Keratinocyte (primary cell): ENCODE results near the gene TCF15. TPM values are rescaled to one million over a fixed set of nuclear protein-coding genes. Genes with fewer than 3 reads are reported as not detected.

Experiments used
- DNase-seq: peaks from one replicate; pipeline ENCODE4 v3.0.0-alpha.2; 2011; ENCODE audit warnings: low read depth, missing footprints, low spot score
- FAIRE-seq: peaks from 2 replicates; lab custom pipeline; 2011; peaks lifted over from hg19 to GRCh38; lab: Jason Lieb, UNC
- H2AFZ ChIP-seq: 2 replicates; pipeline ENCODE4 v1.6.0; 2012; ENCODE audit warnings: low read length, control low read depth, inconsistent platforms; ENCODE audit not compliant: control insufficient read depth
- H3K27ac ChIP-seq: 2 replicates; pipeline ENCODE4 v1.5.1; 2011; ENCODE audit warnings: low read length; ENCODE audit not compliant: control insufficient read depth, insufficient read depth
- H3K27me3 ChIP-seq: 3 replicates; pipeline ENCODE4 v1.6.0; 2011; ENCODE audit warnings: low read length; ENCODE audit not compliant: control insufficient read depth, insufficient read depth; ENCODE audit errors: extremely low read depth
- H3K36me3 ChIP-seq, 2 experiments: 2 replicates in 1 of 2; 3 replicates in 1 of 2; pipeline ENCODE4 v1.5.1; 2011; ENCODE audit warnings: low read length in 2 of 2, mild to moderate bottlenecking in 1 of 2; ENCODE audit not compliant: control insufficient read depth in 2 of 2, insufficient read depth in 2 of 2; ENCODE audit errors: extremely low read depth in 1 of 2
- H3K4me1 ChIP-seq: 3 replicates; pipeline ENCODE4 v1.5.1; 2011; ENCODE audit warnings: low read length; ENCODE audit not compliant: control insufficient read depth, insufficient read depth; ENCODE audit errors: extremely low read depth
- H3K4me2 ChIP-seq: 3 replicates; pipeline ENCODE4 v1.6.0; 2011; ENCODE audit warnings: low read depth, low read length; ENCODE audit not compliant: control insufficient read depth, insufficient read depth; ENCODE audit errors: extremely low read depth
- H3K4me3 ChIP-seq, 3 experiments: fragments of 200-600 bp in 1 of 3; sonication (generic) in 1 of 3; 2 replicates in 2 of 3; 3 replicates in 1 of 3; pipeline ENCODE4 v1.5.1; 2011 to 2016; ENCODE audit warnings: low read length in 3 of 3, mild to moderate bottlenecking in 3 of 3, control low read depth in 2 of 3, inconsistent platforms in 1 of 3, low read depth in 1 of 3, mixed read lengths in 1 of 3, mixed run types in 1 of 3, moderate library complexity in 1 of 3; ENCODE audit not compliant: control insufficient read depth in 2 of 3, insufficient read depth in 2 of 3; ENCODE audit errors: extremely low read depth in 1 of 3
- H3K79me2 ChIP-seq: 2 replicates; pipeline ENCODE4 v1.6.0; 2012; ENCODE audit warnings: low read length; ENCODE audit not compliant: control insufficient read depth, insufficient read depth
- H3K9ac ChIP-seq: 3 replicates; pipeline ENCODE4 v1.6.0; 2011; ENCODE audit warnings: low read length; ENCODE audit not compliant: control insufficient read depth, insufficient read depth; ENCODE audit errors: extremely low read depth
- H3K9me1 ChIP-seq: 3 replicates; pipeline ENCODE4 v1.6.0; 2011; ENCODE audit warnings: low read length; ENCODE audit not compliant: control insufficient read depth, insufficient read depth; ENCODE audit errors: extremely low read depth
- H3K9me3 ChIP-seq: 2 replicates; pipeline ENCODE4 v1.5.1; 2012; ENCODE audit warnings: low read depth, low read length; ENCODE audit not compliant: control insufficient read depth
- H4K20me1 ChIP-seq: 3 replicates; pipeline ENCODE4 v1.6.0; 2011; ENCODE audit warnings: low read length; ENCODE audit not compliant: control insufficient read depth, insufficient read depth; ENCODE audit errors: extremely low read depth
- CTCF ChIP-seq, 3 experiments: IDR thresholded peaks in 1 of 3; conservative IDR thresholded peaks in 1 of 3; optimal IDR thresholded peaks in 1 of 3; 2 replicates in 2 of 3; 3 replicates in 1 of 3; pipeline versions ENCODE3 to v1.5.1; 2011; ENCODE audit warnings: low read length in 3 of 3, mild to moderate bottlenecking in 3 of 3, moderate library complexity in 2 of 3, control low read depth in 1 of 3, inconsistent platforms in 1 of 3; ENCODE audit not compliant: insufficient read depth in 2 of 3; ENCODE audit errors: extremely low read depth in 1 of 3
- EZH2 ChIP-seq: IDR thresholded peaks from one replicate; pipeline ENCODE4 v1.6.1; 2012; ENCODE audit warnings: inconsistent platforms, mild to moderate bottlenecking, low read length, moderate library complexity
- dilution Hi-C: fragments of 300-500 bp; cut with MboI; formaldehyde crosslinking; loops from one replicate; pipeline ENCODE4 v1.7.0; 2020; ENCODE audit warnings: low sequenced_read_pairs; ENCODE audit not compliant: extremely low pct_ligation_motif_present
- polyA plus RNA-seq, 5 experiments: library from polyadenylated mRNA; depleted of rRNA in 3 of 5; stranded (reverse) in 3 of 5; stranded (forward) in 1 of 5; unstranded in 1 of 5; fragments of >200 nt; gene quantifications; 1 replicate in 1 of 5; 2 replicates in 3 of 5; 3 replicates in 1 of 5; pipeline versions ENCODE4 v1.2.1 to v1.2.3, GENCODE V29; 2011 to 2012; ENCODE audit warnings: missing spikeins in 2 of 5, low read depth in 1 of 5, low replicate concordance in 1 of 5

The TCF15 gene
- polyA plus RNA-seq, 1 donor (not counting 4 experiments of a cell fraction or from before 2014, with no cell fraction given), result not detected

DNA sequence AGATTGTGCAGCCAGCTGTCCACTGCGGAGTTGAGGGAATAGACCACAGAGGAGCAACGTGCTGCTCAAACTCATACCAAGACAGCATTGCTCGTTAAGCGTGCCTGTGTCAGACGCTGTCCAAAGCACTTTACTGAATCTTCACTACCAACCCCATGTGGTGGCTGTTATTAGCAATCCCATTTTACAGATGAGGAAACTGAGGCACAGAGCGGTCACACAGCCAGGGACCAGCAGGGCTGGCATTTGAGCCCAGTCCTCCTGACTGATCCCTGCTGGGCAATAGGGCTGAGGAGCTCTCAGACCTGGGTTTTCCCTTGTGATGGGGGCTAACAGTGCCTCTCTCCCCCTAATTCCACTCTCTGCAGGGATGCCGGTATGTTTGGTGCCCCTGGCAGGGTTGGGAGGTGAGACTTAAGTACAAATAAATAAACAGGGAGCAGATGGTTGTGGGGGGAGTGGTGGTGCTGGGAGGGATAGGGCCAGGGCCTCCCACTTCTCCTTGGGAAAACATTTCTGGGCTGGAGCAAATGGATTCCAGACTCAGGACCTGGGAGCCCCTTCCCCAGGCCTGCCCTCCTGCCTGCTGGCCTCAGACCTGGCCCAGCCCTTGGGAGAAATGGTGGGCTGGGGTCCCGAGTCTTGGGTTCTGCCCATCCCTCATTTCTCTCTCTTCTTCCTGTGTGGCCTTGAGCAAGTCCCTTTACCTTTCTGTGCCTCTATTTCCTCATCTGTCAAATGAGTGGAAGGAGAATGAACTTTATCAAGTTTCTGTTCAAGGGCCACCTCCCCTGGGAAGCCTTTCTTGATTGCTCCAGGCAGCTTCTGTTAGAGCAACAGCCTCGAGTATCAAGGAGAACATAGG lies 25.2 kb upstream of the TCF15 start:
- Histone ChIP-seq H3K9ac (no peak overlapping the region), H3K4me1 (no peaks in the 10 kb centered on the region), H3K4me2 (no peak overlapping the region), H3K9me1 (no peaks in the 10 kb centered on the region), H3K79me2 (no peaks in the 10 kb centered on the region), H2AFZ (no peak overlapping the region), H3K36me3 (no peaks in the 10 kb centered on the region), H3K4me3 (no peak overlapping the region), H4K20me1 (no peaks in the 10 kb centered on the region), H3K27me3 (peaks cover 23% of the 10 kb centered on the region), H3K9me3 (no peaks in the 10 kb centered on the region), H3K27ac (no peak overlapping the region)
- dilution Hi-C loops, result no loop called here
- FAIRE-seq (no peak), DNase-seq (no peak)
- no peak for TF ChIP-seq CTCF (optimal IDR thresholded peaks at IDR 0.05 in 1 of 3, IDR thresholded peaks at IDR 0.05 in 1 of 3, conservative IDR thresholded peaks at IDR 0.05 in 1 of 3; ENCODE audit: extremely low read depth in 1 of 3, insufficient read depth in 2 of 3, low read length in 3 of 3)
- TF ChIP-seq EZH2, result no peak

GRCh38 chr20:634148-634925 lies 24.2 kb upstream of the TCF15 start:
- Histone ChIP-seq H3K4me2 (no peak overlapping the region), H3K4me3 (no peak overlapping the region), H2AFZ (no peak overlapping the region), H3K27me3 (peaks cover 22% of the 10 kb centered on the region), H3K27ac (no peak overlapping the region), H3K79me2 (no peaks in the 10 kb centered on the region), H3K9me1 (no peaks in the 10 kb centered on the region), H3K4me1 (no peaks in the 10 kb centered on the region), H3K9ac (no peak overlapping the region), H3K9me3 (no peaks in the 10 kb centered on the region), H3K36me3 (no peaks in the 10 kb centered on the region), H4K20me1 (no peaks in the 10 kb centered on the region)
- dilution Hi-C loops, result no loop called here
- FAIRE-seq (no peak), DNase-seq (no peak)
- TF ChIP-seq EZH2, result no peak
- no peak for TF ChIP-seq CTCF (optimal IDR thresholded peaks at IDR 0.05 in 1 of 3, IDR thresholded peaks at IDR 0.05 in 1 of 3, conservative IDR thresholded peaks at IDR 0.05 in 1 of 3; ENCODE audit: extremely low read depth in 1 of 3, insufficient read depth in 2 of 3, low read length in 3 of 3)
